Mucosa of descending colon (tissue), 3 donors: ENCODE measurements around the gene IRF2BP2. TPM values are rescaled to one million over a fixed set of nuclear protein-coding genes. Genes with fewer than 3 reads are reported as not detected.
"Not testable (repeated sequence)": the region's sequence is repeated elsewhere in the genome, so short reads cannot be mapped to it uniquely, and the experiment has no call there.

Experiments used
- ATAC-seq: fragments of 200-7000 bp; cut with Tn5 transposase; one replicate; pipeline ENCODE4 v1.9.1; 2020; ENCODE audit warnings: mild to moderate bottlenecking, moderate library complexity
- DNase-seq, 3 donors: peaks; one replicate each; pipeline ENCODE4 v3.0.0-alpha.2; 2020
- H3K36me3 ChIP-seq: fragments of 200-600 bp; one replicate; pipeline ENCODE4 v1.8.0; 2021; ENCODE audit warnings: low read depth, mild to moderate bottlenecking
- H3K4me1 ChIP-seq: fragments of 200-600 bp; one replicate; pipeline ENCODE4 v1.8.0; 2021; ENCODE audit warnings: low read depth, mild to moderate bottlenecking
- H3K4me3 ChIP-seq: fragments of 200-600 bp; one replicate; pipeline ENCODE4 v1.8.0; 2021; ENCODE audit warnings: mild to moderate bottlenecking
- H3K9me3 ChIP-seq: fragments of 200-600 bp; one replicate; pipeline ENCODE4 v1.8.0; 2021; ENCODE audit warnings: mild to moderate bottlenecking
- CTCF ChIP-seq: fragments of 200-600 bp; IDR thresholded peaks from one replicate; pipeline ENCODE4 v1.8.0; 2022; ENCODE audit warnings: antibody characterized with exemption, mild to moderate bottlenecking
- intact Hi-C, 2 donors: fragments of 100-400 bp; cut with DNase I in 1 of 2; cut with micrococcal nuclease in 1 of 2; formaldehyde crosslinking; loops; one replicate each; pipeline versions ENCODE4 v1.11.0 to v1.11.1; 2022; cut with DNase I, micrococcal nuclease
- total RNA-seq, 3 donors: library from RNA; stranded (reverse); fragmentation: NEBNext Ultra II Directional in 2 of 3; extraction: Animal tissue kit (Norgen Biotek cat#: 25700) in 2 of 3; gene quantifications; one replicate each; pipeline versions ENCODE4 v1.2.1 to v1.2.4, GENCODE V29; 2021 to 2023
- donor health status: DM: no; HTN: no; CAD: no; lungs with moderate emphysema.
- donor health status: DM: no; HTN: no; CAD: no.
- donor health status: DM: no; HTN: yes; CAD: no.

IRF2BP2 gene
- total RNA-seq, 3 donors from 2014 or later: 134 to 180 (median 156) TPM

DNA sequence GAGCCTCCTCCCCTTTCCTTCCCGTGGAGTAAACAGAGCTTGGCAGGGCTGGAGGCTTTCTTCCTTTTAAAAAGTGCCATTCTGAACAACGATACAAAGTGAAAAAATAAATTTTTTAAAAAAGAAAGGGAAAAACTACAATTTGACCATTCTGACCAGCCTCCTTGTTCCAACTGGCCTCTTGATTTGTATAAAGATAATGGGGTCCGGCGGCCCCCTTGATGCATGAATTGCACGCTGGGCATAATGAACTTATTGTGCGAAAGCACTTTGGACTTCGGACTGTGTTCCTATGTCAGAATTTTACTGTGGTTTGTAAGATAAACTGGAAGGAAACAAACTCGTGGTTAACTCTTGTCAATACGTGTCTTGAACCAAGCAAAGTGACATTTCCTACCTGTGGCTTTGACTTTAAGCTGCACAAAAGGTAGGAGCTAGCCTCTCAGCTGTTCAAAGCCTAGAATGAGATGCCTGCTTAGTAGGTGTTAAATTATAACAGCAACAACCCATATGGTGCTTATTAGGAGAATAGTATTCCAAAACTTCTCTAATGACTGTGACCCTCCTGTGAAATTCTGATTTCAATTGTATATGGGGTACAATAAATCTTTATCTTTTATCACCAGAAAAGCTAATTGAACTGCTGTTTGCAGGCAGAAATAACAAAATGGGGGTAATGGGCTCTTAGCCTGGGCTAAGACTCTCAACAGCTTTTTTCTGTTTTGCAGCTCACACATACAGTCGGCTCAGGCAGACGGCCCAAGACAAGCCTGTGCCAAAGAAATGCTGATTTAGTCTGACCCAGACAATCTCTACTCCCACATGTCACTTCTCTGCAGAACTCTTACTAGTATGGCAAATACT lies 9.3 kb downstream of the IRF2BP2 start:
- peaks cover 49% of the 10 kb centered on the region for H3K4me1 ChIP-seq
- intact Hi-C loops: no loop called here
- DNase-seq (peak; percentile 49 to 80 (median 63)), ATAC-seq (peak; percentile 55)
- H3K9me3 ChIP-seq: no peaks in the 10 kb centered on the region
- TF ChIP-seq CTCF: no peak
- H3K36me3 ChIP-seq: no peaks in the 10 kb centered on the region
- no peak overlapping the region for H3K4me3 ChIP-seq

- ATAC-seq (peak; percentile 88), DNase-seq (peak; percentile 88 to 94 (median 93))
- TF ChIP-seq CTCF: no peak
- intact Hi-C loops: loop anchor here in 1 of 2 donors (10.0 kb wide), 2 partner anchors 105 to 495 kb away; no protein-coding TSS in a partner anchor
- peaks cover 49% of the 10 kb centered on the region for H3K4me1 ChIP-seq
- H3K36me3 ChIP-seq: no peaks in the 10 kb centered on the region
- no peaks in the 10 kb centered on the region for H3K9me3 ChIP-seq
- peak overlapping the region; percentile 15 for H3K4me3 ChIP-seq
Observed at GRCh38 chr1:234599617-234600417, 10.2 kb downstream of the IRF2BP2 start.

DNA sequence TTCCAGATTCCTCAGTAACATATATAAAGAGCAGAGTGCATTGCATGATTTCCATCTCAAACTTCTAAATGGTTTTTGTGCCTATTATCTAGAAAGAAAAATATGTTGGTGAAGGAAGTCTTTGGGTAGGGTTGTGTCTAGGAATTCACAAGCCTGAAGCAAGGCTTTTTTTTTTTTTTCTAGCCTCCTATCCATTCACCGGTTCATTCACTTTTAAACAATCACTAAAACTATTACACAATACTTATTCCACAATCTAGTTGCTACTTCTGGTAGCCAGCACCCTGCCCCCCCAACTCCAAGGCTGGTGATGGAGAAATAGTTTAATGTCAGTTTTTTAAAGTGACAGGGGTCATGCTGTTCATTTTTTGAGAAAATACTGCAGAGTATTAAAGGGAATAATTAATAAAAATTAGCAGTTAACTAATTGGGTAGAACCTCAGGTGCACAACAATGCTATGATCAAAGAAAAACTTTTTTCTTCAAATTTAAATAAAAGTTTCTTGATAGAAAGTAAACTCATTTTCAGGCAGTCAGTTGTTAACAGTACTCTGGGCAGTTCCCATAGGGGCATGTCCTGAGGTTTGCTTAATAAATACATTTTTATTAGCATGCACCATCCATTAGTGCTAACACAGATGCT lies 10.9 kb downstream of the IRF2BP2 start:
- Histone ChIP-seq H3K9me3 (no peaks in the 10 kb centered on the region), H3K36me3 (no peaks in the 10 kb centered on the region), H3K4me3 (no peak overlapping the region), H3K4me1 (peaks cover 44% of the 10 kb centered on the region)
- intact Hi-C loops: loop anchor here in 1 of 2 donors (10.0 kb wide), 2 partner anchors 104 to 496 kb away; no protein-coding TSS in a partner anchor
- no peak for TF ChIP-seq CTCF
- no peak for ATAC-seq
- peak in 1 of 3 donors; percentile 53 for DNase-seq

DNA sequence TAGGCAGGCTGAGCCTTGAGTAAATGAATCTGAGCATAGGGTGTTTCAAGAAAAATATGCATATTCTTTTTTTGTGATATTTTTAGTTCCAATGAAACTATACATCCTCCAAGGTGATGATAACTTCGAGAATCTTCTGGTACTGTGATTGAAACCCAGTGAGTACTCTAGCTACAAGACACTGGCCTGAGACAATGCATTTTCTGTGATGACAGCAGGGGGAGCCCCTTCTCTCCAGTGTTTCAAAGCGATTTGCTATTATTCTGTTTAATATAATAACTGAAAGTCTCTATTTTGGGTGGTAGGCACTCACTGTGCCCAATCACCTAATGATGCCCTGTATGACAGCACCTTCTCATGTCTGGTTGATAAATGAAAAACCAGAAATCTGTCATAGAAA lies 12.1 kb downstream of the IRF2BP2 start:
- H3K36me3 ChIP-seq: no peaks in the 10 kb centered on the region
- intact Hi-C loops: loop anchor here in 1 of 2 donors (10.0 kb wide), 2 partner anchors 103 to 497 kb away; no protein-coding TSS in a partner anchor
- no peaks in the 10 kb centered on the region for H3K9me3 ChIP-seq
- peak; percentile 46 for TF ChIP-seq CTCF
- ATAC-seq: no peak
- peaks cover 32% of the 10 kb centered on the region for H3K4me1 ChIP-seq
- H3K4me3 ChIP-seq: no peak overlapping the region
- DNase-seq: peak in 1 of 3 donors; percentile 79

DNA sequence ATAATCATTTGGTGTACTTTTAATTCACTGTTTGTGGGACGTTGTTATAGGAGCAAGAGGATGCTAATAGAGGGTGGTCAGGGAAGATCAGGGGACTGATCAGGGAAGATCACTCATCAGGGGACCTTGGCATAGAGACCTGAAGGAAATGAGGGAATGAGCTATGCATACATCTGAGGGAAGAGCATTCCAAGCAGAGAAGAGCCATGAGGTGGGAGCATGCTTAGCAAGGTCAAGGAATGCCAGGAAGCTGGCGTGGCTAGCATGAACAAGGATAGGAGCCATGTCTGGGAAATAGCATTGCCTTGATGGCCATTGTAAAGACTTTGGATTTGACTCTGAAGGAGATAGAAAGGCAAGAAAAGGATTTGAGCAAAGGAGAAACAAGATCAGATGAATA lies 14.1 kb downstream of the IRF2BP2 start:
- ATAC-seq: no peak
- intact Hi-C loops: loop anchor here in 1 of 2 donors (10.0 kb wide), 2 partner anchors 101 to 499 kb away; no protein-coding TSS in a partner anchor

GRCh38 chr1:234594575-234594974 lies 15.4 kb downstream of the IRF2BP2 start:
- H3K4me3 ChIP-seq, H3K36me3 ChIP-seq, H3K4me1 ChIP-seq, ATAC-seq, H3K9me3 ChIP-seq, DNase-seq: not testable (repeated sequence)
- intact Hi-C loops: loop anchor here in 1 of 2 donors (10.0 kb wide), 2 partner anchors 100 to 500 kb away; no protein-coding TSS in a partner anchor

More for the DNA sequence above, 14.1 kb downstream of the IRF2BP2 start:
- H3K36me3 ChIP-seq: no peaks in the 10 kb centered on the region
- TF ChIP-seq CTCF: no peak
- H3K4me1 ChIP-seq: peaks cover 12% of the 10 kb centered on the region
- no peak for DNase-seq
- no peaks in the 10 kb centered on the region for H3K9me3 ChIP-seq
- no peak overlapping the region for H3K4me3 ChIP-seq
